SJCRH30 (cell line): ENCODE measurements around the gene LCE1B. TPM values are rescaled to one million over a fixed set of nuclear protein-coding genes. Genes with fewer than 3 reads are reported as not detected.

Source experiments
- DNase-seq, 2 experiments: peaks; one replicate each; pipeline ENCODE4 v3.0.0-alpha.2; 2015 to 2020
- H3K27ac ChIP-seq: fragments of 250-450 bp; sonication (Bioruptor Pico); 2 replicates; pipeline ENCODE4 v1.5.1; 2020; ENCODE audit warnings: mild to moderate bottlenecking, moderate library complexity
- H3K27me3 ChIP-seq: fragments of 250-450 bp; sonication (Bioruptor Pico); 2 replicates; pipeline ENCODE4 v1.5.1; 2020; ENCODE audit warnings: mild to moderate bottlenecking, moderate library complexity
- H3K36me3 ChIP-seq: fragments of 250-450 bp; sonication (Bioruptor Pico); 2 replicates; pipeline ENCODE4 v1.5.1; 2020; ENCODE audit warnings: mild to moderate bottlenecking, moderate library complexity
- H3K4me1 ChIP-seq: fragments of 250-450 bp; sonication (Bioruptor Pico); 2 replicates; pipeline ENCODE4 v1.5.1; 2020; ENCODE audit warnings: mild to moderate bottlenecking, moderate library complexity
- H3K4me3 ChIP-seq: fragments of 250-450 bp; sonication (Bioruptor Pico); 2 replicates; pipeline ENCODE4 v1.5.1; 2020; ENCODE audit warnings: mild to moderate bottlenecking, moderate library complexity
- H3K9me3 ChIP-seq: fragments of 250-450 bp; sonication (Bioruptor Pico); replicated peaks from 2 replicates; pipeline ENCODE4 v1.5.1; 2020; ENCODE audit warnings: mild to moderate bottlenecking, moderate library complexity
- total RNA-seq: library from RNA; depleted of rRNA; stranded (reverse); fragments of >200 nt; shearing (Covaris generic); gene quantifications from 2 replicates; pipeline ENCODE4 v1.2.3, GENCODE V29; 2014; rRNA removed

Gene LCE1B
- total RNA-seq, 1 experiment from 2014 or later, result not detected

GRCh38 chr1:152824964-152825363 lies 13.2 kb downstream of the LCE1B start:
- no peaks in the 10 kb centered on the region for H3K4me1 ChIP-seq
- no peaks in the 10 kb centered on the region for H3K36me3 ChIP-seq
- no peaks in the 10 kb centered on the region for H3K9me3 ChIP-seq
- DNase-seq, result no peak
- H3K4me3 ChIP-seq, result no peak overlapping the region
- H3K27me3 ChIP-seq, result no peaks in the 10 kb centered on the region
- H3K27ac ChIP-seq, result no peak overlapping the region

GRCh38 chr1:152827173-152827572 lies 15.4 kb downstream of the LCE1B start, which contains the start of gene LCE1A:
TSS of gene LCE1A (plus strand) at chr1:152827473. CDS start at chr1:152827473, 0 bp downstream.
- no peaks in the 10 kb centered on the region for H3K36me3 ChIP-seq
- no peaks in the 10 kb centered on the region for H3K9me3 ChIP-seq
- no peak within 1 kb of the TSS for H3K27ac ChIP-seq
- no peaks in the 10 kb centered on the region for H3K27me3 ChIP-seq
- no peak within 1 kb of the TSS for H3K4me3 ChIP-seq
- no peaks in the 10 kb centered on the region for H3K4me1 ChIP-seq
- no peak for DNase-seq

GRCh38 chr1:152836870-152837269 lies 25.1 kb downstream of the LCE1B start:
- no peak overlapping the region for H3K27ac ChIP-seq
- no peaks in the 10 kb centered on the region for H3K27me3 ChIP-seq
- no peaks in the 10 kb centered on the region for H3K4me1 ChIP-seq
- no peaks in the 10 kb centered on the region for H3K36me3 ChIP-seq
- no peak overlapping the region for H3K4me3 ChIP-seq
- no peaks in the 10 kb centered on the region for H3K9me3 ChIP-seq
- no peak for DNase-seq

- no peak for DNase-seq
Measured at GRCh38 chr1:152842556-152842955, 30.8 kb downstream of the LCE1B start, which contains the start of gene LCE6A. TSS of gene LCE6A (plus strand) at chr1:152842856. CDS start at chr1:152843521, 665 bp downstream.

GRCh38 chr1:152855661-152856060 lies 43.9 kb downstream of the LCE1B start:
- Histone ChIP-seq H3K36me3 (no peaks in the 10 kb centered on the region), H3K4me3 (no peak overlapping the region), H3K27ac (no peak overlapping the region), H3K4me1 (no peaks in the 10 kb centered on the region), H3K27me3 (no peaks in the 10 kb centered on the region), H3K9me3 (no peaks in the 10 kb centered on the region)
- no peak for DNase-seq

More at GRCh38 chr1:152842556-152842955, 30.8 kb downstream of the LCE1B start, which contains the start of gene LCE6A:
- no peaks in the 10 kb centered on the region for H3K4me1 ChIP-seq
- H3K27me3 ChIP-seq, result no peaks in the 10 kb centered on the region
- H3K4me3 ChIP-seq, result no peak within 1 kb of the TSS
- H3K9me3 ChIP-seq, result no peaks in the 10 kb centered on the region
- H3K36me3 ChIP-seq, result no peaks in the 10 kb centered on the region
- H3K27ac ChIP-seq, result no peak within 1 kb of the TSS

- Histone ChIP-seq H3K27ac (no peak overlapping the region), H3K27me3 (no peaks in the 10 kb centered on the region), H3K36me3 (no peaks in the 10 kb centered on the region), H3K4me3 (no peak overlapping the region), H3K4me1 (no peaks in the 10 kb centered on the region), H3K9me3 (no peaks in the 10 kb centered on the region)
- DNase-seq, result no peak
Measured at GRCh38 chr1:152858062-152858461, 46.3 kb downstream of the LCE1B start.

- Histone ChIP-seq H3K4me1 (no peaks in the 10 kb centered on the region), H3K9me3 (no peaks in the 10 kb centered on the region), H3K4me3 (no peak within 1 kb of the TSS), H3K27me3 (no peaks in the 10 kb centered on the region), H3K36me3 (no peaks in the 10 kb centered on the region), H3K27ac (no peak within 1 kb of the TSS)
- DNase-seq, result no peak
Measured at GRCh38 chr1:152859696-152860095, 47.9 kb downstream of the LCE1B start, which contains the start of gene LCE7A. TSS of gene LCE7A (plus strand) at chr1:152859996. CDS start at chr1:152860698, 702 bp downstream.

GRCh38 chr1:152860129-152860528 lies 48.4 kb downstream of the LCE1B start:
- no peak overlapping the region for H3K4me3 ChIP-seq

GRCh38 chr1:152861374-152861773 lies 49.6 kb downstream of the LCE1B start:
- Histone ChIP-seq H3K27ac (no peak overlapping the region), H3K4me1 (no peaks in the 10 kb centered on the region), H3K27me3 (no peaks in the 10 kb centered on the region), H3K4me3 (no peak overlapping the region), H3K9me3 (no peaks in the 10 kb centered on the region), H3K36me3 (no peaks in the 10 kb centered on the region)
- DNase-seq, result no peak

More at GRCh38 chr1:152860129-152860528, 48.4 kb downstream of the LCE1B start:
- no peaks in the 10 kb centered on the region for H3K36me3 ChIP-seq
- no peak overlapping the region for H3K27ac ChIP-seq
- no peaks in the 10 kb centered on the region for H3K27me3 ChIP-seq
- DNase-seq, result no peak
- no peaks in the 10 kb centered on the region for H3K4me1 ChIP-seq
- H3K9me3 ChIP-seq, result no peaks in the 10 kb centered on the region

Other genes starting within 250 kb of the LCE1B start
- gene LCE3E, start 245.2 kb upstream of the LCE1B start, total RNA-seq, result not detected in 2 replicates
- gene LCE3D, start 231.5 kb upstream of the LCE1B start, total RNA-seq, result not detected in 2 replicates
- not detected in 2 replicates for gene LCE3C, start 211.7 kb upstream of the LCE1B start, total RNA-seq
- gene LCE3B, start 198.2 kb upstream of the LCE1B start, total RNA-seq, result not detected in 2 replicates
- not detected in 2 replicates for gene LCE3A, start 188.9 kb upstream of the LCE1B start, total RNA-seq
- not detected in 2 replicates for gene LCE2D, start 148.6 kb upstream of the LCE1B start, total RNA-seq
- not detected in 2 replicates for gene LCE2C, start 136.7 kb upstream of the LCE1B start, total RNA-seq
- not detected in 2 replicates for gene LCE2B, start 125.8 kb upstream of the LCE1B start, total RNA-seq
- not detected in 2 replicates for gene LCE2A, start 113.6 kb upstream of the LCE1B start, total RNA-seq
- gene LCE4A, start 103.8 kb upstream of the LCE1B start, total RNA-seq, result not detected in 2 replicates
- not detected in 2 replicates for gene KPRP, start 53.9 kb upstream of the LCE1B start, total RNA-seq
- not detected in 2 replicates for gene LCE1F, start 36.8 kb upstream of the LCE1B start, total RNA-seq
- gene LCE1E, start 25.7 kb upstream of the LCE1B start, total RNA-seq, result not detected in 2 replicates
- not detected in 2 replicates for gene LCE1D, start 15.2 kb upstream of the LCE1B start, total RNA-seq
- not detected in 2 replicates for gene LCE1C, start 5.3 kb upstream of the LCE1B start, total RNA-seq
- not detected in 2 replicates for gene LCE1A, start 15.5 kb downstream of the LCE1B start, total RNA-seq
- not detected in 2 replicates for gene LCE6A, start 30.9 kb downstream of the LCE1B start, total RNA-seq
- gene LCE7A, start 48.0 kb downstream of the LCE1B start, total RNA-seq, result not detected in 2 replicates
- gene SMCP, start 66.4 kb downstream of the LCE1B start, total RNA-seq, result not detected in 2 replicates
- not detected in 2 replicates for gene IVL, start 96.6 kb downstream of the LCE1B start, total RNA-seq
- gene SPRR5, start 135.2 kb downstream of the LCE1B start, total RNA-seq, result not detected in 2 replicates
- not detected in 2 replicates for gene SPRR4, start 158.7 kb downstream of the LCE1B start, total RNA-seq
- not detected in 2 replicates for gene SPRR1A, start 172.1 kb downstream of the LCE1B start, total RNA-seq
- not detected in 2 replicates for gene SPRR3, start 189.8 kb downstream of the LCE1B start, total RNA-seq
- not detected in 2 replicates for gene SPRR1B, start 219.2 kb downstream of the LCE1B start, total RNA-seq
- not detected in 2 replicates for gene SPRR2D, start 229.1 kb downstream of the LCE1B start, total RNA-seq
- not detected in 2 replicates for gene SPRR2A, start 245.5 kb downstream of the LCE1B start, total RNA-seq